HK-2 (cell line): ENCODE data around the gene IRF3.

ENCODE experiments used
- DNase-seq: peaks from one replicate; pipeline ENCODE4 v3.0.0-alpha.2; 2018; ENCODE audit not compliant: unreplicated experiment

The IRF3 gene

DNA sequence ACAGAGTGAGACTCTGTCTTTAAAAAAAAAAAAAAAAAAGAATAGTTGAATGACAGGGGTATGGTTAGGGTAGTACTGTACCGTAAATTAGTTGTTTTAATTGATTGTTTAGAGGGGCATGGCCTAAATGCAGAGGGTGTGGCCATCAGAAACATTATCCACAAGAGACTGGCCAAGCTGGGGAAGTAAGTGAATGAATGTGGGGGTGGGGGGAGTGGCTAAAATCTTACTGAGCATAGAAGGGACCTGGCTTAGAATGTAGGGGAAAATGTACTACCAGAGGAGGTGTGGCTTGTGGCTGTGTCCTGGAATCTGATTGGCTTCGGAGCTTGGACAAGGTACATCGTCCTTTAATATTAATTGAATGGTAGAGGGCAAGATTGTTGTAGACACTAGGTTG, 3.9 kb upstream of the IRF3 start:
- DNase-seq: no peak

DNA sequence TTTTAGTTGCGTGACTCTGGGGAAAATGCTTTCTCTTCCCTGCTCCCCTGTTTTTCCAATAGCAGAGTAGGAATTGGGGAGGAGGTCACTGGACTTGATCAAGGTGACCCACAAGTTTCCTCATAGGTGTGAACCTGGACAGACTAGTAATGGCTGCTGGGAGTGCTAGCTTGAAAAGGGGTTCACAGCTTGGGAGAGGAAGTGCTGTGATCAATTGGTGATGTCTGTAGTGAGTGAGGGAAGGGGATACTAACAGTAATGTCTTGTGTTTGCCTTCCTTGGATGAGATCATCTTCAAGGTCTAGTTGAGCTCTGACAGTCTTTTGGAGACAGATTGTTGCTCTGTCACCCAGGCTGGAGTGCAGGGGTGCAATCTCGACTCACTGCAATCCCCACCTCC, 1.8 kb upstream of the IRF3 start:
- DNase-seq: no peak

DNA sequence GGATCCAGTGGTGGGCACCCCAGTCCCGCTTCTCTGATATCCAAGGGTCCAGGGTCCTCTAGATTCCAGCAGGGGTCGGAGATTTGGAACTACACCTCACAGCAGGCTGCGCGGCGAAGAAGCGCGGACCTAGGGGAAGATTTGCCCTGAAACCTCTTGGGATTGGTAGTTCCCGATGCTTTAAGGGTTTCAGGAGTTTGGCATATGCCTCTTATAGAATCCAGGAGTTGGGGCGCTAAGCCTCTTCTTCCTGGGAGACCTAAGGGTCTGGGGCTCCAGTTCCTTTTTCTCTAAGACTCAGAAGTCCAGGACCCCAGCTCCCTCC, 425 bp upstream of the IRF3 start:
- DNase-seq: no peak

DNA sequence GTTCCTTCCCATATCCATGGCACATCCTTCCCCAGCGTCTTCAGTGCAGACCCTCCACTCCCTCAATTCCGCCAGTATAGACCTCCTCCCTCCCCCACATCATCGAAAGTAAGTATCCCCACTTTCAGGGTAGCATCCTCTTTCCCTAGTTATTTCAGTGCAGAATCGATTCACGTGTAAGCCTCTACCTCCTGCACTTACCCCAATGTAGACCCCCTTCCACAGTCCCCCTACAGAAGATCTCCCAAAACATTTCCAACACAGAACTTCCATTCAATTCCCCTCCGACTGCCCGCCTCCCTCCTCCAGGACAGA, 664 bp downstream of the IRF3 start:
- DNase-seq: no peak

DNA sequence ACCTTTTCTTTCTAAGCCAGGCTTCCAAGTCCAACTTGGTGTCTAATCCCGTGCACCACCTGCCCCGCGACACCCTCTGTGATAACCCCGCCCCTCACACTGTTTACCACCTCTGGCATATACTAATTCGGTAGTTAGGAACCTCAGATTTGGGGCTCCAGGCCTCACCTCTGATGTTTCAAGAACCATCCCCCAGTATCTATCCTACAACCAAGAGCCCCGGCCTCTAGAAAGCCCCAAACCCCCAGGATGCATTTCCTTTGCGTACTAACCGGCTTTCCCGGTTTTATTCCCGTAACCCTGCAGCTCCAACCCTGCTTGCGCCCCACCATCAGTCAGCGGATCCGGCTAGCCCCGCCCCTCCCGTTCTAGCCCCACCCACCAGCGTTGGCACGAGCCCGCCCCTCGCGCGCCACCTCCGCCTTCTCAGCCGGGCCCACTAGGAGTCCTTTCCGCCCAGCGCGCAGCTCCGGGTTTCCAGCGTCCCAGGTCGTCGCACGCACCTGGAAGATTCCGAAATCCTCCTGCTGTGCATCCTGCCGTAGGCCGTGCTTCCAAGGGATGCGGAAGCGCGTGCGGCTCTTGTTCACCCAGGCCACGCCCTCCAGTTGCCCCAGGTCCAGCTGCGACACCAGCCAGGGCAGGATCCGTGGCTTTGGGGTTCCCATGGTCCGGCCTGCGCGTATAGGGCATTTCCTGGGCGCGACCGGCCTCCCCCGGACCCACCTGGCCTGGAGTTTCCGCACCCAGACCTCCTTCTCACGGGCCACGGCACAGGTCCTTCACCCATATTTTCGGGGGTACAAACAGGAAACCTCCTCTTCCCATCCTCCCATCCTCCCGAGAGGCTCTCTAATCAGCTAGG, 1.3 kb downstream of the IRF3 start:
- peak; percentile 95 for DNase-seq

DNA sequence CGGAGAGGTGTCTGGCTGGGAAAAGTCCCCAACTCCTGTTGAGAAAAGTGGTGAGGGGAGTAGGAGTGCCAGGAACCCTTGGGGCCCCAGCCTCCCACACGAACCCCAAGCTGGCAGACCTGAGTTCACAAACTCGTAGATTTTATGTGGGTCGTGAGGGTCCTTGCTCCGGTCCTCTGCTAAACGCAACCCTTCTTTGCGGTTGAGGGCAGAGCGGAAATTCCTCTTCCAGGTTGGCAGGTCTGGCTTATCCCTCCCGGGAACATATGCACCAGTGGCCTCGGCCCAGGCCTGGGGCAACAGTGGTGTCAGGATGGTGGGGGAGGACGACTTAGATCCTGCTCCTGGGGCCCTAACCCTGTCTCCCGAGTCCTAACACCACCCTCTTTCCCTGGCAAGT, 2.4 kb downstream of the IRF3 start:
- no peak for DNase-seq

DNA sequence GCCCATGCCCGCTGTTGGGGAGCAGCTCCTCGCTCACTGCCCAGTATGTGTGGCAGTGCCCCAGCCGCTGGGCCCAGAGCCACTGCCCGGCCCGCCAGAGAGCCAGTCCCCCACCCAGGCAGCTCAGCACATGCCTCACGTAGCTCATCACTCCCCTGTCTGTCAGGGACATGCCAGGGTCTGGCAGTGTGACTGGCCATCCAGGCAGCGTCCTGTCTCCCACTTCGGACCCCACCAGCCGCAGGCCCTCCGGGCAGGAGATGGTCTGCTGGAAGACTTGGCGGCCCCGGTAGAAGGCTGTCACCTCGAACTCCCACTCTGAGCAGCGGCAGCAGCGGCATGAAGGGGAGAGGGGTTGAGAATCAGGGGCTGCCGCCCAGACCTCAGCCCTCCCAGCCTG, 3.6 kb downstream of the IRF3 start:
- DNase-seq: no peak

DNA sequence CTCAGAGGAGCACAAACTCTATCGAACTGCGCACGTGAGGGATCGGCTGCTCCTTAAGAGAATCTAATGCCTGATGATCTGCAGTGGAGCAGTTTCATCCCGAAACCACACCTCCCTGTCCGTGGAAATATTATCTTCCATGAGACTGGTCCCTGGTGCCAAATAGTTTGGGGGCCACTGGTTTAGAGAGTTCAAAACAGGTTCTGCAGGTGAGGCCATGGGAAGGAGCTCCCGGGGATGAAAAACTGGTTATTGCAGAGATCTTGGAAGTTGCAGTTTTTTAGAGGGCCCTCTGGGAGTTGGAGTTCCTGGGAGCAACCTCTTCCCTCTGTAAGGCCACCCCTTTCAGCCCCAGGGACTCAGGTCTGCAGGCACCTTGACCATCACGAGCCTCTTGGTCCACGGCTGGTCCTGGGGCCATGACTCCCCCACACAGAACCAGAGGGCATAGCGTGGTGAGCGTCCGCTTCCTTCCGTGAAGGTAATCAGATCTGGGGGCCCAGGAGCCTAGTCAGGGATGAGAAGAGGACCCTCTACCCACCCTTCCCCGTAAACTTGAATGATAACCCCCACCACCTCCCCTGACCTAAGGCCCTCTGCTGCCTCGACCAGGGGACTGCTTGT, 5.2 kb downstream of the IRF3 start:
- no peak for DNase-seq

DNA sequence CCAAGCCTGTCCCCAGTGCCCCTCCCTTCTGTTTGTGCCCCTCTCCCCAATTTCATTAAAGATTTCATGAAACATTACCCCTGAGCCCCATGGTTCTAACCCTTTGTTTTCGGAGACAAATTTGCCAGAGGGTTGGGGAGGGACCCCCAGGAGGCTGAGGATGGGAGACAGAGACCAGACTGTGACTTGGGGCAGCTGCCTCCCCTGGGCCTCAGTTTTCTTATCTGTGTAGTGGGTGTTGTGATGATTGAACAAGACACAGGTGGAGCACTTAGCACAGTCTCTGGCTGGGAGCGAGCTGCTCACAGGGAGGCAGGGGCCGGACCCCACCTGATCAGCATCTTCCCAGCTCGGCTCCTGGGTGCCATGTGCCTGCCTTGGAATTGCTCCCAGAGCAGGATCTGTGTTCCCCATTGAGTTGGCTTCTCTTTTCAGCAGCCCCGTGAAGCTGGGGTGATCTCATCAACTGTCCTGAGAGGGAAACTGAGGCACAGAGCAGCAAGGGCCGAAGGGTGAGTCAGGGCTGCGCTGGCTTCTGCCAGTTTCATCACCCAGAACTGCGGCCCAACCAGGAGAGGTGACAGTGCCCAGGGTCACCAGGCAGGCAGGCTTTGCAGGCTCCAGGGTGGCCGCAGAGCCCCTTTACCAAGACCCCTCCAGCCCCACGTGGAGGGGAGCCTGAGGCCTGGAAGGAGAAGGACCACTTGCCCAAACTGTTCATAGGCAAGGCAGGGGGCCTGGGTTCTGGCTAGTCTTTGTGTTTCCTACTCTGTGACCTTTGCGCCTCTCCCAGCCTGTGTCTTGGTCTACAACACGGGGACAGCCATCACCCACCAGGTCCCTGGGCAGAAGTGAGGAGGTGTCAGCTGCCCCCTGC, 6.9 kb downstream of the IRF3 start:
- DNase-seq: no peak

DNA sequence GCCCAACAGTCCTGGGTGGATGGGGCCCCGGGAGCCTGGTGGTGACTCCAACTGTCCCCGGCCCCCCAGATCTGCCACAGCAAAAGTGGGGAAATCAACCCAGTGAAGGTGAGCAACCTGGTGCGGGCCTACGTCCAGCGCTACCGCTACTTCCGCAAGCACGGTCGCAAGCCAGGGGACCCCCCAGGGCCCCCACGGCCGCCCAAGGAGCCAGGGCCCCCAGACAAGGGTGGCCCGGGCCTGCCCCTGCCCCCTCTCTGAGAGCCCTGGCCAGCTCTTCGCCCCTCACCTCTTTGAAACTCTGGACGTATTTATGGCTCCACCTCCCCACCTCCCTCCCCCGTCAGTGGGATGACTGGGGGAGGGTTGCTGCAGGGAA, 7.5 kb downstream of the IRF3 start:
- no peak for DNase-seq

DNA sequence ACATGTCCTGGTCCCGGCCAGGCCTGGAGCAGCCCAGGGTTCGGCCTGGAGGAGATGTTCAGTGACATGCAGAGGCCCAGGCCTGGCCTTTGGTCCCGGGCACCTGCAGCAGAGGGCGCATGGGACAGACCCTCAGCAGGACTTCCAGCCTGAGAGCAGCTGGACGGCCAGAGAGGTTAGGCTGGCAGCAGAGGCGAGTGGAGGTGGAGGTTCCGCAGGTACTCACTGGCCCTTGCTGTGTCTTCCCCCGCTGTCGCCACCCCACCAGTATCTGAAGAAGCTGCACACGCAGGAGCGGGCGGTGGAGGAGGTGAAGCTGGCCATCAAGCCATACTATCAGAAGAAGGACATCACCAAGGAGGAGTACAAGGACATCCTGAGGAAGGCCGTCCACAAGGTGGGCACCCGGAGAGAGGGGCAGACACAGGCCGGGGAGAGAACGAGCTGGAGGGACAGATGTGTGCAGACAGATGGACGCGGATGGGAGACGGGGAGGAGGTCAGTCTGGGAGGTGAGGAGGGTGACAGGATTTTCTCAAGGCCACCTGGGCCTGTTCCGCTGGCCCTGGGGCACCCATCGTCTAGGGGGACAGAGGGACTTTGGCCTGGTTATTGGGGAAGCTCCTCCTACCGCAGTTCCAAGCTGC, 8.0 kb downstream of the IRF3 start:
- DNase-seq: no peak

DNA sequence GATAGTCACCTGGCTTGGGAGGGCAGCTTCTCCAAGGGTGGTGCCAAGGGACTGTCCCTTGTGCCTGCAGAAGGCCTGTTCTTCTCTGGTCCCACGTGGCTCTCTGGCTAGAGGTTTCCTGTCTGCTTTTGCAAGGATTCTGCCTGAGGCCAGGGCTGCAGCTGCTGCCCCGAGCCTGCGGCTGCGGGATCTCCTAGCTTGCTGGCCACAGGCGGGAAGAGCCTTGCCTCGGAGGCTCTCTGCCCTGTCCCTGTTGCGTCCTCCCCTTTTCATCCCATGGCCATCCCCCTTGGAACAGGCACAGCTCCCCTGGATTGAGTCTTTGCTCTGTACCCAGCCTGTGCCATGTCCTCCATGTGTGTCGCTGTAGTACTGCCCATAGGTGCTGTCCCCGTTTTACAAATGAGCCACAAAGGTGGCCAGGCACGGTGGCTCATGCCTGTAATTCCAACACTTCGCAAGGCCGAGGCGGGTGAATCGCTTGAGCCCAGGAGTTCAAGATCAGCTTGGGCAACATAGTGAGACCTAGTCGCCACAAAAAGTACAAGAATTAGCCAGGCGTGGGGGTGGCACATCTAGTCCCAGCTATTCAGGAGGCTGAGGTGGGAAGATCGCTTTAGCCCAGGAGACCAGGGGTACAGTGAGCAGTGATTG, 9.1 kb downstream of the IRF3 start:
- no peak for DNase-seq

DNA sequence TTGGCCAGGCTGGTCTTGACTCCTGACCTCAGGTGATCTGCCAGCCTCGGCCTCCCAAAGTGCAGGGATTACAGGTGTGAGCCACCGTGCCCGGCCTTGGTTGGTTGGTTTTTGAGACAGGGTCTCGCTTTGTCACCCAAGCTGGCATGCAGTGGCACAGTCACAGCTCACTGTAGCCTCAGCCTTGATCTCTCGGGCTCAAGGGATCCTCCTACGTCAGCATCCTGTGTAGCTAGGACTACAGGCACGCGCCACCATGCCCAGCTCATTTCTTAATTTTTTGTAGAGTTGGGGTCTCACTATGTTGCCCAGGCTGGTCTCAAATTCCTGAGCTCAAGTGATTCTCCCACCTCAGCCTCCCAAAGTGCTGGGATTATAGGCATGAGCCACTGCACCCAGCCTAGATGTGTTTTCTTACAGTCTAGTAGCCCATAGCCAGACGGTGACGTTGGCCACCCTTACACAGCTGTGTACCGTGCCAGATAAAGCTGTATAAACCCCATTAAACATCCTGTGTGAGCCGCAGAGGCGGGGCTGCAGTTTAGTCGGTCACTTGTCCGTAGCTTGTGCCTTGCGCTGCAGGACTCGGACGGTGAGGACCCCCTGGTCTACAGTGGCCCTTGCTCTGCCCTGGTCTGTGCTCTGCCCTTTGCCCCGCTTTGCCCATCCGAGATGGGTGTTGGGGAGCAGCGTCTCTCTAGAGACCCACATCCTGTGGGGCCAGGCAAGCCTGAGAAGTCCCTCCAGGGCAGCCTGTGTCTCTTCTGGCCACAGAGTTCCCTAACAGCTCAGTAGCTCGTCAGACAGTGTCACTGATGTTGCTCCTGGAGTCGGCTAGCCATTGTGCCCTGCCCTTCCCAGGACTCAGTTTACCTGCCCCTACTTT, 9.8 kb downstream of the IRF3 start:
- DNase-seq: no peak

DNA sequence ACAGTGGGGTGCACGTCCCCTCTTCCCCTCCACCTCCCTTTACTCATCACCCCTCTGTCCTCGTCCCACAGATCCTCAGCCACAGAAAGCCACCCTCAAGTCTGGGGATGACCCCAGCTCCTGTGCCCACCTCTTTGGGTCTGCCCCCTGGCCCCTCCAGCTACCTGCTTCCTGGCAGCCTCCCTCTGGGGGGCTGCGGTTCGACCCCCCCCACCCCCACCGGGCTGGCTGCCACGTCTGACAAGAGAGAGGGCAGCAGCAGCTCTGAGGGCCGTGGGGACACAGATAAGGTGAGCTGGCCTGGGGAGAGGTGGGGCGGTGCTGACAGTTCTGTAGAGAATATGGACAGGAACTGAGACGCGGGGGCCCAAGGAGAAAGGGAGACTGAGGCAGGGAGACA, 11.1 kb downstream of the IRF3 start:
- DNase-seq: no peak

DNA sequence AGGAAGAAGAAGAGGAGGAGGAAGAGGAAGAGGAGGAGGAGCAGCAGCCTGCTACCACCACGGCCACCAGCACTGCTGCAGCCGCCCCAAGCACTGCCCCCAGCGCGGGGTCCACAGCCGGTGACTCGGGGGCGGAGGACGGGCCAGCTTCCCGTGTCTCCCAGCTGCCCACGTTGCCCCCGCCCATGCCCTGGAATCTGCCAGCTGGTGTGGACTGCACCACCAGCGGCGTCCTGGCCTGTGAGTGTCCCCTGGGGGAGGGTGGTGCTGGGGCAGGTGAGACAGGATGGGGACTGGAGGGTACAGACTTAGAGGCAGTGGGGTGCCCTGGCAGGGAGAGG, 12.2 kb downstream of the IRF3 start:
- DNase-seq: no peak

DNA sequence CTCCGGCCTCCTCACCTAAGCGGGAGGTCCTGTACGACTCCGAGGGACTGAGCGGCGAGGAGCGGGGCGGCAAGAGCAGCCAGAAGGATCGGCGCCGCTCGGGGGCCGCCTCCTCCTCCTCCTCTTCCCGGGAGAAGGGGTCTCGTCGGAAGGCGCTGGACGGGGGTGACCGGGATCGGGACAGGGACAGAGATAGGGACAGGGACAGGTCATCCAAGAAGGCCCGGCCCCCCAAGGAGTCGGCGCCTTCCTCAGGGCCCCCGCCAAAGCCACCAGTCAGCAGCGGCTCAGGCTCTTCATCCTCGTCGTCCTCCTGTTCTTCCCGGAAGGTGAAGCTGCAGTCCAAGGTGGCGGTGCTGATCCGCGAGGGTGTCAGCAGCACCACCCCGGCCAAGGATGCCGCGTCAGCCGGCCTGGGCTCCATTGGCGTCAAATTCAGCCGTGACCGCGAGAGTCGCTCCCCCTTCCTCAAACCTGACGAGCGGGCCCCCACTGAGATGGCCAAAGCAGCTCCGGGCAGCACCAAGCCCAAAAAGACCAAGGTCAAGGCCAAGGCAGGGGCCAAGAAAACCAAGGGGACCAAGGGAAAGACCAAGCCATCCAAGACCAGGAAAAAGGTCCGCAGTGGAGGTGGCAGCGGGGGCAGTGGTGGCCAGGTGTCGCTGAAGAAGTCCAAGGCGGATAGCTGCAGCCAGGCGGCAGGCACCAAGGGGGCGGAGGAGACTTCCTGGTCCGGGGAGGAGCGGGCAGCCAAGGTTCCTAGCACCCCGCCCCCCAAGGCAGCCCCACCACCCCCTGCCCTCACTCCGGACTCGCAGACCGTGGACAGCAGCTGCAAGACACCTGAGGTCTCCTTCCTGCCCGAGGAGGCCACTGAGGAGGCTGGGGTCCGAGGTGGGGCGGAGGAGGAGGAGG, 12.8 kb downstream of the IRF3 start:
- no peak for DNase-seq

DNA sequence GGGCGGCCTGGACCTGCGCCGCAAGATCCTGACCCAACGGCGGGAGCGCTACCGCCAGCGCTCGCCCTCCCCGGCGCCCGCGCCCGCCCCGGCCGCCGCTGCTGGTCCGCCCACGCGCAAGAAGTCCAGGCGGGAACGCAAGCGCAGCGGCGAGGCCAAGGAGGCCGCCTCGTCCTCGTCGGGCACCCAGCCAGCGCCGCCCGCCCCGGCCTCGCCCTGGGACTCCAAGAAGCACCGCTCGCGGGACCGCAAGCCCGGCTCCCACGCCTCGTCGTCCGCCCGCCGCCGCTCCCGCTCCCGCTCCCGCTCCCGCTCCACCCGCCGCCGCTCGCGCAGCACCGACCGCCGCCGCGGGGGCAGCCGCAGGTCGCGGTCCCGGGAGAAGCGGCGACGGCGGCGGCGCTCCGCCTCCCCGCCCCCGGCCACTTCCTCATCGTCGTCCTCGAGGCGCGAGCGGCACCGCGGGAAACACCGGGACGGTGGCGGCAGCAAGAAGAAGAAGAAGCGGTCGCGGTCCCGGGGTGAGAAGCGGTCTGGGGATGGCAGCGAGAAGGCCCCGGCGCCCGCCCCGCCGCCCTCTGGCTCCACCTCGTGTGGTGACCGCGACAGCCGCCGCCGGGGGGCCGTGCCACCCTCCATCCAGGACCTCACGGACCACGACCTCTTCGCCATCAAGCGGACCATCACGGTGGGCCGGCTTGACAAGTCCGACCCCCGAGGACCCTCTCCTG, 13.7 kb downstream of the IRF3 start:
- no peak for DNase-seq

DNA sequence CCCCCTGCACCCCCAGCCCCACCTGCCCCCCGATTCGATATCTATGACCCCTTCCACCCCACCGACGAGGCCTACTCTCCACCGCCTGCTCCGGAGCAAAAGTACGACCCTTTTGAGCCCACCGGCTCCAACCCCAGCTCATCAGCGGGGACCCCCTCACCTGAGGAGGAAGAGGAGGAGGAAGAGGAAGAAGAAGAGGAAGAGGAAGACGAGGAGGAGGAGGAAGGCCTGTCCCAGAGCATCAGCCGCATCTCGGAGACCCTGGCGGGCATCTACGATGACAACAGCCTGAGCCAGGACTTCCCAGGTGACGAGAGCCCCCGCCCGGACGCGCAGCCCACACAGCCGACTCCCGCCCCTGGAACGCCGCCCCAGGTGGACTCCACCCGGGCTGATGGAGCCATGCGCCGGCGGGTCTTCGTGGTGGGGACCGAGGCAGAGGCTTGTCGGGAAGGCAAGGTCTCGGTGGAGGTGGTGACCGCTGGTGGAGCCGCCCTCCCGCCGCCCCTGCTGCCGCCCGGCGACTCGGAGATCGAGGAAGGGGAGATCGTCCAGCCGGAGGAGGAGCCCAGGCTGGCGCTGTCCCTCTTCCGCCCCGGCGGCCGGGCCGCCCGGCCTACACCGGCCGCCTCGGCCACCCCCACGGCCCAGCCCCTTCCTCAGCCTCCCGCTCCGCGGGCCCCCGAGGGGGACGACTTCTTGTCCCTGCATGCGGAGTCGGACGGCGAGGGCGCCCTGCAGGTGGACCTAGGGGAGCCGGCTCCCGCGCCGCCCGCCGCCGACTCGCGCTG, 14.4 kb downstream of the IRF3 start:
- no peak for DNase-seq

DNA sequence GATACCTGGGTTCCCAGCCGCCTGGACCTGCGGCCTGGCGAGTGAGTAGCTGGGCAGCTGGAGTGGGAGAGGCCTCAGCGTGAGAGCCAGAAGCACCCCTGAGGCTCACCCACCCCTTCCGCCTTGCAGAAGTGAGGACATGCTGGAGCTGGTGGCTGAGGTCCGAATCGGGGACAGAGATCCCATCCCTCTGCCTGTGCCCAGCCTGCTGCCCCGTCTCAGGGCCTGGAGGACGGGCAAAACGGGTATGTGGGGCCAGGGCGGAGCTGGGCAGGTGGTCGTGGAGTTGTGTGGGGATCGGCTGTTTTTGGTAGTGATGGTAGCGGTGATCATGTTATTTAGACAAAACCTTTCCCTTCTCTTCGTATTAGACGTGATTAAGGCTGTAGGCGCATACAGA, 19.1 kb downstream of the IRF3 start:
- DNase-seq: no peak
